Stimulated activated naive CD8-positive, alpha-beta T cell treated with anti-CD3 and anti-CD28 coated beads, Interleukin-15, amount 100 ng/mL, for 72 hours (primary cell): Measurements from ENCODE around the gene SLC32A1.

Experiments used
- ATAC-seq: fragments of 150-1000 bp; cut with Tn5 transposase; 2 replicates; pipeline ENCODE4 v1.10.0; 2021; ENCODE audit warnings: mild to moderate bottlenecking, moderate library complexity
- DNase-seq, 2 donors: peaks; one replicate each; pipeline ENCODE4 v3.0.0; 2021 to 2022
- H3K27ac Mint-ChIP-seq, 2 donors: one replicate each; pipeline ENCODE4 v1.8.0; 2022; ENCODE audit warnings: mild to moderate bottlenecking in 2 of 2, mixed read lengths in 2 of 2, moderate library complexity in 2 of 2
- H3K27me3 Mint-ChIP-seq: one replicate; pipeline ENCODE4 v1.8.0; 2022; ENCODE audit warnings: mixed read lengths
- H3K4me1 Mint-ChIP-seq: one replicate; pipeline ENCODE4 v1.8.0; 2022; ENCODE audit warnings: mild to moderate bottlenecking, mixed read lengths
- H3K4me3 Mint-ChIP-seq, 2 donors: one replicate each; pipeline ENCODE4 v1.8.0; 2022; ENCODE audit warnings: mild to moderate bottlenecking in 2 of 2, mixed read lengths in 2 of 2, moderate library complexity in 1 of 2
- H3K9me3 Mint-ChIP-seq, 2 donors: one replicate each; pipeline ENCODE4 v1.8.0; 2022; ENCODE audit warnings: mixed read lengths in 2 of 2

Gene SLC32A1

DNA sequence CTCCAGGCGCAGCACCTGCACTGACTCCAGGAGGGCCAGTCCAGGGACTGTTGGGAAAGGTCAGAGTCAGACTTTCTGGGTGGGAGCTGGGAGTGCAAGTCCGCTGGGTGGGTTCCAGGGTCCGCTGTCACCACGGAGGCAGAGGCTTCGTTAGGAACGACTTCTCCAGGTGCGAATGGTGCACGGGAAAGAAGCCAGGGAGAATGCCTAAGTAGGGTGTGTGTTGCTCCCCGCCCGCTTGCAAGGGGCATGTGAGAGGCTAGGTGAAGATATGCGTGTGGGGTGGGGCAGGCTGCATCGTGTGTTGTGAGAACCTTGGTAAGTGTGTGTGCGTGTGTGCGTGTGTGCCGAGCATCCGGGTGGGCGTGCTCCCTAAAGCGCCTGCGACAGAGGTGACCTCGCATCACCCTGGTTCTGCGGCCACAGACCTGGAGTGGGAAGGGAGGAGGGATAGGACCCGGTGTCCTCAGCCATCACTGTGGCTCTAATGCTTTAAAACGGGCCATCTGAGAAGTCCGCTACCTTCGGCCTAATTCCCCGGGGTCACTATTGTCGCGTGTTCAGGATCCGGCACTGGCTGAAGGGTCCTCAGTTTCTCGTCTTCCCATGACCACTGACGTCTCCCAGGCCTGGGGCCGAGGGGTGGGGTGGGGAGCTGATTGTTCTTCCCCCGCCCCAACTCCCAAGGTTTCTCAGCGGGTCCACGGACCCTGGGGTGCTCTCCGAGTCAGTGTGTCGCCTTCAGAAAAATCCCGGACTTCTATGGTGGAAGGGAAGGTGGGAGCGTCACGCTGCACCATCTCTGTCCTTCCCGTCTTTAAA lies 6.1 kb downstream of the SLC32A1 start:
- no peak overlapping the region for H3K27ac Mint-ChIP-seq
- peaks cover 62% of the 10 kb centered on the region for H3K4me1 Mint-ChIP-seq
- peak; percentile 14 to 17 for DNase-seq
- ATAC-seq: no peak
- H3K4me3 Mint-ChIP-seq: peak overlapping the region; percentile 69 to 78
- H3K9me3 Mint-ChIP-seq: no peaks in the 10 kb centered on the region
- H3K27me3 Mint-ChIP-seq: peaks cover 100% of the 10 kb centered on the region

DNA sequence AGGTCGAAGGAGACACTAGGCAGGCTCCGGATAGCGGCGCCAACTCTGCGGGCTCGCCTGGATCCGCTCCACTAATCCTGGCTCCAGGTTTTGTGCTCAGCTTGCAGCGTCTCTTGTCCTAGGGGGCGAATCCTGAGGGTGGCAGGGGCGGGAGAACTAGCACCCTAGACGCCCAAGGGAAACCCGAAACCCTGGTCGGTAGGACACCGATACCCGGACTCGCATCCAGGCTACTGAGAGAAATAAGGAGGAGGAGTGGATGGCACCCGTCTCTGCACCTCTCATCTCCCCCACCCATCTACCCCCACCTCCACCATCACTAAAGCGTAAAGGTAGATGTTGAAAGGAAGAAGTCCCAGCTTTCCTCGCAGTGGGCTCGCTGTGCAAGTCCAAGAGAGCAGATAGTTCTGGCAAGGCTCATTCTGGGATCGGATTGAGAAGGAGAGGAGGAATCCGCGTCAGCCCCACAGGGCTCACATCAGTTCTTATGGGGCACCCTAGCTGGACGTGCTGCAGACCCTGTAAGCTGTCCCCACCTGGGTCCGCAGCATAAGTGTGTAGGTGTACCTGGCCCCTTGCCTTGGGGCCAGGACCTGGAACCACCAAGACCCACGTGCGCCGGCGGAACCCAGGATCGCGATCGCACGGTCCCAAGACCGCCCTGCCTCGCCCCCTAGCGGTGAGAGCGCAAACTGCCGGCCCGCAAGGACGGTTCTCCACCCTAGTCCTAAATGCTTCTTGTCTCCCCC lies 6.9 kb downstream of the SLC32A1 start:
- ATAC-seq: peak; percentile 84
- Mint-ChIP-seq H3K9me3 (no peaks in the 10 kb centered on the region), H3K4me1 (peaks cover 54% of the 10 kb centered on the region), H3K27me3 (peaks cover 100% of the 10 kb centered on the region), H3K27ac (no peak overlapping the region), H3K4me3 (peak overlapping the region; percentile 69 to 78)
- peak; percentile 77 to 78 for DNase-seq

DNA sequence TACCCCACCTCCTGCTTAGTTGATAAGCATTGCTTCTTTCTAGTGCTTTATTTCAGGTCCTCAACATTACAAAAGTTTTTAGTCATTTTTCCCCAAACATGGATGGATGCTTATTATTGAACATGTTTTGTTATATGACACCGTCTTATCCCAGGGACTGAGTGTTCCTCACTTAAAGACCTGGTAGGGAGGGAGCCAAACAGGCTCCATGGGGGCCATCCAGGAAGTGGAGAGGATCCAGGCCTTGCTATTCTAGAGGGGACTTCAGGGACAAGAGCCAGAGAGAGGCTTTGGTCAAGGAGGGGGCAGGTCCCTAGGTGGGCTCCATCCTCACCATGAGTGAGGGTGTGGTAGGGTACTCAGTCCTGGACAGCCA lies 7.4 kb downstream of the SLC32A1 start:
- H3K4me3 Mint-ChIP-seq: no peak overlapping the region
- H3K4me1 Mint-ChIP-seq: peaks cover 48% of the 10 kb centered on the region
- ATAC-seq (no peak), DNase-seq (no peak)
- H3K9me3 Mint-ChIP-seq: no peaks in the 10 kb centered on the region
- no peak overlapping the region for H3K27ac Mint-ChIP-seq
- H3K27me3 Mint-ChIP-seq: peaks cover 100% of the 10 kb centered on the region

DNA sequence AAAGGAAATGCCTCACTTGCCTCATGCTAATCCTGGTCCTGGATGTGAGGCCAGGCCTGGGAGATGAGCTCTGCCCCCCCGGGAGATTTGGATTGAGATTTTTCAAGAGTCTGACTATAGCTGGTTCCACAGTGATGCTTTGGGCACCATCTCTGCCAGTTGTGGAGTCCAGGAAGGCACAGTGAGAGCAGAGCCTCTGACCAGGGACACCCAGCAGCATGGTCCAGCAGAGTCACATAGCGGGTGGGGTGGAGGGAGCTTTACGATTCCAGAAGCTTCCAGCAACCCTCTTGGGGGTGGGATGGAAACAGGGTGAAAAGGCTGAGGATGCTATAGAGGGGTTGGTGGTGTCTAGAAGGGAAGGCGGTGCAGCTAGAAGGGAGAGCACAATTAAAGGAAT lies 8.7 kb downstream of the SLC32A1 start:
- Mint-ChIP-seq H3K4me1 (peaks cover 36% of the 10 kb centered on the region), H3K9me3 (no peaks in the 10 kb centered on the region), H3K27ac (no peak overlapping the region), H3K4me3 (no peak overlapping the region), H3K27me3 (peaks cover 96% of the 10 kb centered on the region)
- ATAC-seq (no peak), DNase-seq (no peak)

DNA sequence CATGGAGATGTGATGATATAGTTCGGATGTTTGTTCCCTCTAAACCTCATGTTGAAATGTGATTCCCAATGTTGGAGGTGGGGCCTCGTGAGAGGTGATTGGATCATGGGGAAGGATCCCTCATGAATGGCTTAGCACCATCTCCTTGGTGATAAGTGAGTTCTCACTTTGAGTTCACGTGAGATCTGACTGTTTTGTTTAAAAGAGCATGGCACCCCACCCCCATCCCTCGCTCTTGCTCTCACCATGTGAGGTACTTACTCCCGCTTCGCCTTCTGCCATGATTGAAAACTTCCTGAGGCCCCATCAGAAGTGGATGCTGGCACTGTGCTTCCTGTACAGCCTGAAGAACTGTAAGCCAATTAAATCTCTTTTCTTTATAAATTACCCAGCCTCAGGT lies 10.9 kb downstream of the SLC32A1 start:
- Mint-ChIP-seq H3K4me3 (no peak overlapping the region), H3K27me3 (peaks cover 89% of the 10 kb centered on the region), H3K9me3 (no peaks in the 10 kb centered on the region), H3K27ac (no peak overlapping the region), H3K4me1 (peaks cover 16% of the 10 kb centered on the region)
- DNase-seq (no peak), ATAC-seq (no peak)

GRCh38 chr20:38737887-38738286 lies 13.6 kb downstream of the SLC32A1 start:
- DNase-seq: no peak
- peaks cover 89% of the 10 kb centered on the region for H3K27me3 Mint-ChIP-seq

DNA sequence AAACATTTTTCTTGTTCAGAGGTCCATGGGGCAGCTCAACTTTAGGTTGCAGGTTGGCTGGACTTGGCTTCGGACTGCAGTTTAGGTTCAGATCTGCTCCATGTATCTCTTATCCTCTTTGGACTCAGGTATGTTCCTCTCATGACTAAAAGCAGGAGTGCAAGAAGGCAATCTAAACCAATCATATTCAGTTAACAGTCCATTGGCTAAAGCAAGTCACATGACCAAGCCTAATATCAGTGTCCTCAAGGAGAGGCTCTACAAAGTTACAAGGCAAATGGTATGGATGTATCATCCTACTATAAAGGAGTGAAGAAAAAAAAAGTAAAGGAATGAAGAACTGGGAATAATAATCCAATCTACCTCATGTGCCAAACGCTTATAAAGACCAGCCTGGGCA lies 21.5 kb downstream of the SLC32A1 start:
- no peak for ATAC-seq
- no peak overlapping the region for H3K4me3 Mint-ChIP-seq
- H3K27ac Mint-ChIP-seq: no peak overlapping the region

More at GRCh38 chr20:38737887-38738286, 13.6 kb downstream of the SLC32A1 start:
- no peaks in the 10 kb centered on the region for H3K9me3 Mint-ChIP-seq
- H3K27ac Mint-ChIP-seq: no peak overlapping the region
- H3K4me1 Mint-ChIP-seq: no peaks in the 10 kb centered on the region
- no peak for ATAC-seq
- H3K4me3 Mint-ChIP-seq: no peak overlapping the region

DNA sequence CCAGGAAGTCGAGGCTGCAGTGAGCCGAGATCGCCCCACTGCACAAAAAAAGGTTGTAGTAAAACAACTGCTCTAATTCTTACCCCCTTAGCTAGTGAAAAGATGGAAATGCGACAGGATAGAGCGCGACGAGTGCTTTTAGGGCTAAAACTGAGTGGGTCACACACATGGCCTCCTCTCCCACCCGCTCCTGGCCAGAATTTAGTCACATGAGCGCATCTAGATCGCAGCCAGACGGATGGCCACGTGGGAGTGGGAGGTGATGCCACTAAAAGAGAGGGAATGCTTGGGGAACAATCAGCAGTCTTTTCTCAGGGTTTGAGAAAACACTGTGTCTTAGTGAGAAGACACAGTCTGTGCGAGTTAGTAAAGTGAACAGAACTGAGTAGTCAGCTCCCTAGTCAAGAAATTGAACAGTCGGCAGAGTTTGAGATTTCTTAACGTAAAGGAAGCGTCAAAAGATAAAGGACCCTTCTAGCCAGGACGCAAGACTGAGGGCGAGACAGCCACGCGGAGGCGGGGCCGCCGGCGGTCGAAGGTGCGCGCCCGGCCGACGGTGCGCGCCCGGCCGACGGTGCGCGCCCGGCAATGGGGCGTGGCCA lies 23.3 kb downstream of the SLC32A1 start:
- Mint-ChIP-seq H3K27ac (no peak overlapping the region), H3K4me1 (peaks cover 29% of the 10 kb centered on the region), H3K9me3 (no peaks in the 10 kb centered on the region), H3K4me3 (peak overlapping the region; percentile 96 to 97), H3K27me3 (peaks cover 12% of the 10 kb centered on the region)
- ATAC-seq (no peak), DNase-seq (peak in 1 of 2 donors; percentile 14)

More for the DNA sequence above, 21.5 kb downstream of the SLC32A1 start:
- H3K9me3 Mint-ChIP-seq: no peaks in the 10 kb centered on the region
- peaks cover 30% of the 10 kb centered on the region for H3K27me3 Mint-ChIP-seq
- no peak for DNase-seq
- peaks cover 25% of the 10 kb centered on the region for H3K4me1 Mint-ChIP-seq

DNA sequence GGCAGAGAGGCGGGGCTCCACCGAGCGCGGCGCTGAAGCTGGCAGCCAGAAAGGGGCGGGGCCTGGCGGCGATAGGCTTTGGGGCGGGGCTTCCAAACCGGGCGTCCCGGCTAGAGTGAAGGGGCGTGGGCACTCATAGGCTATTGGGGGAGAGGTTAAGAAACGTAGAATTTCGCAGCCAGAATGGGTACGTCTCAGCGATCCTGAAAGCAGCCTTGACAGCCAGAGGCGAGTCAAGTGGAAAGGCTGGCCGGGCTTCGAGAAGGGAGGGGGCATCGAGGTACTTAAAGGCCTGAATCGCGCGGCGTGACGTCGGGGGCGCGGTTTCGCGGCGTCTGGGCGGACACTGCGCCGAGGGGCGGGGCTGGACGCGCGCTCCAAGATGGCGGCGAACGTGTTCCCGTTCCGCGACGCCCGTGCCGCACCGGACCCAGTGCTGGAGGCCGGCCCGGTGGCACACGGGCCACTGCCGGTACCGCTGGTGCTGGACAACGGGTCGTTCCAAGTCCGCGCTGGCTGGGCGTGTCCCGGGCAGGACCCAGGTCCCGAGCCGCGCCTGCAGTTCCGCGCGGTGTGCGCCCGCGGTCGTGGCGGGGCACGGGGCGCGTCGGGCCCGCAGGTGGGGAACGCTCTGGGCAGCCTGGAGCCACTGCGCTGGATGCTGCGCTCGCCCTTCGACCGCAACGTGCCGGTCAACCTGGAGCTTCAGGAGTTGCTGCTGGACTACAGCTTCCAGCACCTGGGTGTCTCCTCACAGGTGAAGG lies 24.0 kb downstream of the SLC32A1 start, which contains the start of gene ACTR5:
Gene ACTR5 (plus strand): TSS at position 364 of the 764 bp plus-strand sequence. CDS start 19 bp downstream, at position 383.
- Mint-ChIP-seq H3K27me3 (peaks cover 6% of the 10 kb centered on the region), H3K27ac (peak within 1 kb of the TSS; percentile 96 to 97), H3K4me3 (peak within 1 kb of the TSS; percentile 96 to 97), H3K4me1 (peaks cover 29% of the 10 kb centered on the region), H3K9me3 (no peaks in the 10 kb centered on the region)
- ATAC-seq (peak; percentile 92), DNase-seq (peak; percentile 95 to 98)

- Mint-ChIP-seq H3K27me3 (peaks cover under 1% of the 10 kb centered on the region), H3K4me1 (peaks cover 29% of the 10 kb centered on the region), H3K9me3 (no peaks in the 10 kb centered on the region), H3K27ac (peak overlapping the region; percentile 86 to 90), H3K4me3 (peak overlapping the region; percentile 96 to 97)
- DNase-seq (peak; percentile 60 to 64), ATAC-seq (peak; percentile 70)
Observed at GRCh38 chr20:38748861-38749149, 24.5 kb downstream of the SLC32A1 start.

GRCh38 chr20:38751360-38751976 lies 27.2 kb downstream of the SLC32A1 start:
- DNase-seq: no peak
- no peaks in the 10 kb centered on the region for H3K27me3 Mint-ChIP-seq
- H3K27ac Mint-ChIP-seq: no peak overlapping the region
- H3K9me3 Mint-ChIP-seq: no peaks in the 10 kb centered on the region
- peaks cover 29% of the 10 kb centered on the region for H3K4me1 Mint-ChIP-seq
- ATAC-seq: no peak
- H3K4me3 Mint-ChIP-seq: no peak overlapping the region

DNA sequence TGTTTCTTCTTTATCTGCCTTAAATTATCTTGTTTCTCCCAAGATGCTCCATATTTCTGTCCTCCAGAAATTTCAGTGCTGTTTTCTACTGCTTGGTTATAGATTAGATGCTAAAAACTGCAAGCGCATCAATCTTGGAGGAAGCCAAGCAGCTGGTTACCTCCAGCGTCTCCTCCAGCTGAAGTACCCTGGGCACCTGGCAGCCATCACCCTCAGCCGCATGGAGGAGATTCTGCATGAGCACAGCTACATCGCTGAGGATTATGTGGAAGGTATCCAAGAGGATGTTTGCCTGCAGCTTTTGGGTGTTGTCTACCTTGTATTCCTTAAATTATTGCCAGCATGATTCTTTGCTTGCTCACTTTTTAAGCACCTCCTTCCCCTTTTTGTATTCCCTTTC lies 27.7 kb downstream of the SLC32A1 start:
- Mint-ChIP-seq H3K27ac (no peak overlapping the region), H3K4me1 (peaks cover 29% of the 10 kb centered on the region), H3K9me3 (no peaks in the 10 kb centered on the region), H3K27me3 (no peaks in the 10 kb centered on the region), H3K4me3 (no peak overlapping the region)
- ATAC-seq (no peak), DNase-seq (no peak)

GRCh38 chr20:38754924-38755323 lies 30.6 kb downstream of the SLC32A1 start:
- Mint-ChIP-seq H3K4me3 (no peak overlapping the region), H3K27ac (no peak overlapping the region), H3K27me3 (no peaks in the 10 kb centered on the region), H3K4me1 (peaks cover 9% of the 10 kb centered on the region), H3K9me3 (no peaks in the 10 kb centered on the region)
- no peak for DNase-seq
- no peak for ATAC-seq

DNA sequence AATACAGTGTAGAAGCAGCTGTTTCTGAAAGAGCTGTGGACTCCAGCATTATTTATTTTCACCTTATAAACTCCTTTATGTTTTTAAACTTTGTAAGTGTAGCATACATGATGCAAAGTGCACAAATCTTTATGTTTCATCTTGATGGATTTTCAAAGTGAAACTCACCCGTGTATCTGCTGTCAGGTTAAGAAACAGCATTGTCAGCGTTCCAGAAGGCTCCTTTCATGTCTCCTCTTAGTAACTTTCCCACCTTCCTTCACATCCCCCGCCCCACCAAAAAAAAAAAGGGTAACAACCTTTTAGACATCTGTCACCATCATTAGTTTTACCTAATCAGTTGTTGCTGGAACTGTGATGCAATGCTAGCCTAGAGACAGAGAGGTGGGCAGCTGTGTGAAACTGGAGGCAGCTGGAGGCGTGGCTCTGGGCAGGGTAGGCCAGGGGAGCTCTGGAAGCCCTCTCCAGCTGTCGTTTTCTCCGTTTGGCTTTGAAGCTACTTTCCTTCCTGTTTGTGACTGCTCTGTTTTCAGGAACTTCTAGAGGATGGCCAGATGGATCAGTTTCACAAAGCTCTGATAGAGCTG lies 31.1 kb downstream of the SLC32A1 start:
- no peaks in the 10 kb centered on the region for H3K27me3 Mint-ChIP-seq
- H3K4me3 Mint-ChIP-seq: no peak overlapping the region
- H3K9me3 Mint-ChIP-seq: no peaks in the 10 kb centered on the region
- H3K27ac Mint-ChIP-seq: no peak overlapping the region
- ATAC-seq: no peak
- peaks cover 4% of the 10 kb centered on the region for H3K4me1 Mint-ChIP-seq
- no peak for DNase-seq
